GM21381 (cell line): Measurements from ENCODE around the gene AMH.

Experiments
- ATAC-seq: cut with Tn5 transposase; IDR thresholded peaks from one replicate; pipeline ENCODE4 v1.9.1; 2021; ENCODE audit warnings: mild to moderate bottlenecking, moderate library complexity; ENCODE audit not compliant: unreplicated experiment

AMH gene

GRCh38 chr19:2234996-2235380 lies 14.1 kb upstream of the AMH start:
- ATAC-seq = no peak

GRCh38 chr19:2235381-2236063 lies 13.6 kb upstream of the AMH start:
- ATAC-seq = peak; percentile 7

- ATAC-seq = peak; percentile 19
Observed at GRCh38 chr19:2236064-2236313, 13.1 kb upstream of the AMH start.

GRCh38 chr19:2236314-2237050 lies 12.6 kb upstream of the AMH start, which contains the start of the genes PLEKHJ1 and SF3A2:
TSS of gene PLEKHJ1 (minus strand) at chr19:2236329. CDS start at chr19:2236248, 81 bp downstream.
TSS of gene SF3A2 (plus strand) at chr19:2236824. CDS start at chr19:2243419, 6,595 bp downstream.
- peak; percentile 64 for ATAC-seq

- ATAC-seq = no peak
Observed at GRCh38 chr19:2237051-2237868, 11.9 kb upstream of the AMH start.

- ATAC-seq = no peak
Observed at GRCh38 chr19:2237869-2238153, 11.3 kb upstream of the AMH start.

- no peak for ATAC-seq
Observed at GRCh38 chr19:2239173-2239572, 9.9 kb upstream of the AMH start.

- no peak for ATAC-seq
Observed at GRCh38 chr19:2239771-2240770, 9.1 kb upstream of the AMH start.

GRCh38 chr19:2240881-2241760 lies 8.0 kb upstream of the AMH start:
- no peak for ATAC-seq

- ATAC-seq = no peak
Observed at GRCh38 chr19:2242092-2242537, 7.0 kb upstream of the AMH start.

- ATAC-seq = no peak
Observed at GRCh38 chr19:2242816-2243215, 6.3 kb upstream of the AMH start.

GRCh38 chr19:2243274-2244124 lies 5.6 kb upstream of the AMH start:
- ATAC-seq = no peak

GRCh38 chr19:2244125-2244411 lies 5.1 kb upstream of the AMH start:
- no peak for ATAC-seq

GRCh38 chr19:2244486-2244885 lies 4.6 kb upstream of the AMH start:
- ATAC-seq = no peak

GRCh38 chr19:2245273-2245672 lies 3.9 kb upstream of the AMH start:
- ATAC-seq = no peak

GRCh38 chr19:2246014-2246620 lies 3.0 kb upstream of the AMH start:
- no peak for ATAC-seq

- no peak for ATAC-seq
Observed at GRCh38 chr19:2246801-2247361, 2.2 kb upstream of the AMH start.

- no peak for ATAC-seq
Observed at GRCh38 chr19:2247433-2248101, 1.6 kb upstream of the AMH start.
